ENCODE results near the gene EIF4EBP2. TPM values are rescaled to one million over a fixed set of nuclear protein-coding genes. Genes with fewer than 3 reads are reported as not detected.
A peak's percentile ranks its signal among the peaks of the same experiment; 100 is the strongest.

EIF4EBP2 gene
- total RNA-seq, 1 experiment from 2014 or later, result 93.2 TPM

DNA sequence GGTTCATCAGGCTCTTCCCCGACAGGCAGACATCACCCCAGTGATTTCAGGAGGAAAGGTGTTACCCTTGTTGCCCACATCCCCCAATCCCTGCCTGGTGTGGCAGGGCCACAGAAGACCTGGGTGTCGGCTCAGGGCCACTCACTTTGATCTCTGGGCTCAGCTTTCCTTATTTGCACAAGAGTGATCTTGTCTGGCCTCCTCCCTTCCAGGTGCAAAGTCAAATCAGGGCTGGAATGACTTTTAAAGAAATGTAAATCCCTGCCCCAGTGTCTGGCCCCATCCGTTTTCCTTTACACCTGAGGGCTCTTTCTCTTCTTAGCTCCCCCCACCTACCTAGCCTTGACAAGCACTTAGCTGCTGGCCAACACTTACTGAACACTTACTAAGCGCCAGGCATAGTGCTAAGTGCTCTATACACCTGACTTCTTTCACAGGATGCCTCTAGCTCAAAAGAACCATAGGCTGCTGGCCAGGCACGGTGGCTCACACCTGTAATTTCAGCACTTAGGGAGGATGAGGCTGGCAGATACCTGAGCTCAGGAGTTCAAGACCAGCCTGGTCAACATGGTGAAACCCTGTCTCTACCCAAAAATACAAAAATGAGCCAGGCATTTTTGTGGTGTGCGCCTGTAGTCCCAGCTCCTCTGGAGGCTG, 38.5 kb downstream of the EIF4EBP2 start:
- peaks cover 9% of the 10 kb centered on the region; the same call in 1 of the 2 replicates for H3K4me1 ChIP-seq (ENCODE audit: insufficient read depth, low read length)
- no peak overlapping the region for H2BK120ac ChIP-seq (ENCODE audit: low read depth, low read length, poor library complexity, severe bottlenecking)
- no peak overlapping the region for H3K23ac ChIP-seq (ENCODE audit: insufficient read length, low read depth, low read length)
- H3K27ac ChIP-seq (ENCODE audit: insufficient read length, low read depth, low read length), result no peak overlapping the region
- Mint-ChIP-seq H3K9me3 (peaks cover 0 to 4% of the 10 kb centered on the region in 2 experiments; a peak in 2 of 5 replicates), H3K36me3 (ENCODE audit: insufficient read depth in 1 of 3, low read depth in 3 of 3) (peaks cover 0 to 19% (median 2%) of the 10 kb centered on the region in 3 experiments; a peak in 2 of 7 replicates), H3K27ac (peak overlapping the region in 1 of 3 experiments; percentile 21; a peak in 1 of 7 replicates), H3K27me3 (ENCODE audit: low read depth) (peaks cover 53% of the 10 kb centered on the region), H3K4me3 (peak overlapping the region; percentile 74 to 75), H3K4me1 (peaks cover 47 to 53% of the 10 kb centered on the region in 2 experiments)
- peak; percentile 92 for DNase-seq
- no peak overlapping the region for H2AK5ac ChIP-seq (ENCODE audit: insufficient read length, low read length)
- H4K20me1 ChIP-seq (ENCODE audit: control insufficient read depth, insufficient read depth, insufficient read length), result no peaks in the 10 kb centered on the region
- H3K79me1 ChIP-seq (ENCODE audit: insufficient read depth, low read depth, low read length, poor library complexity, severe bottlenecking), result no peaks in the 10 kb centered on the region
- H2AFZ ChIP-seq (ENCODE audit: low read length), result no peak overlapping the region
- H3K27me3 ChIP-seq (ENCODE audit: insufficient read depth, low read length), result peaks cover 7% of the 10 kb centered on the region; the same call in 1 of the 2 replicates
- H2BK15ac ChIP-seq (ENCODE audit: low read depth, low read length), result no peak overlapping the region
- TF ChIP-seq, protein P1, sequence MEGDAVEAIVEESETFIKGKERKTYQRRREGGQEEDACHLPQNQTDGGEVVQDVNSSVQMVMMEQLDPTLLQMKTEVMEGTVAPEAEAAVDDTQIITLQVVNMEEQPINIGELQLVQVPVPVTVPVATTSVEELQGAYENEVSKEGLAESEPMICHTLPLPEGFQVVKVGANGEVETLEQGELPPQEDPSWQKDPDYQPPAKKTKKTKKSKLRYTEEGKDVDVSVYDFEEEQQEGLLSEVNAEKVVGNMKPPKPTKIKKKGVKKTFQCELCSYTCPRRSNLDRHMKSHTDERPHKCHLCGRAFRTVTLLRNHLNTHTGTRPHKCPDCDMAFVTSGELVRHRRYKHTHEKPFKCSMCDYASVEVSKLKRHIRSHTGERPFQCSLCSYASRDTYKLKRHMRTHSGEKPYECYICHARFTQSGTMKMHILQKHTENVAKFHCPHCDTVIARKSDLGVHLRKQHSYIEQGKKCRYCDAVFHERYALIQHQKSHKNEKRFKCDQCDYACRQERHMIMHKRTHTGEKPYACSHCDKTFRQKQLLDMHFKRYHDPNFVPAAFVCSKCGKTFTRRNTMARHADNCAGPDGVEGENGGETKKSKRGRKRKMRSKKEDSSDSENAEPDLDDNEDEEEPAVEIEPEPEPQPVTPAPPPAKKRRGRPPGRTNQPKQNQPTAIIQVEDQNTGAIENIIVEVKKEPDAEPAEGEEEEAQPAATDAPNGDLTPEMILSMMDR (conservative IDR thresholded peaks at IDR 0.05), result no peak
- no peak overlapping the region for H4K8ac ChIP-seq (replicated peaks; ENCODE audit: insufficient read length, low read depth, low read length)
- no peak overlapping the region for H4K91ac ChIP-seq (ENCODE audit: insufficient read length, low read depth, low read length)
- H4K5ac ChIP-seq (ENCODE audit: insufficient read length, low read depth, low read length), result no peak overlapping the region
- no peak overlapping the region for H3K4ac ChIP-seq (ENCODE audit: low read depth, low read length)
- no peak overlapping the region for H3K18ac ChIP-seq (ENCODE audit: insufficient read length, low read depth, low read length)
- H3K14ac ChIP-seq (ENCODE audit: insufficient read depth, low read length), result 0 out of 2 replicates have a peak overlapping the region, but pooled peaks have one; percentile 2
- H2BK12ac ChIP-seq (ENCODE audit: insufficient read length, low read depth, low read length), result no peak overlapping the region
- peaks cover 14% of the 10 kb centered on the region for H3K23me2 ChIP-seq (ENCODE audit: insufficient read length, low read depth, low read length, poor library complexity, severe bottlenecking)
- H3K56ac ChIP-seq (ENCODE audit: insufficient read length, low read depth, low read length), result no peak overlapping the region
- peaks cover 3% of the 10 kb centered on the region; the same call in 1 of the 2 replicates for H3K79me2 ChIP-seq (ENCODE audit: insufficient read depth, low read length)
- no peak overlapping the region for H2BK20ac ChIP-seq (ENCODE audit: low read depth, low read length, poor library complexity, severe bottlenecking)
- no CpG with 5 or more reads among the region's 6 CpGs for WGBS (ENCODE audit: extremely low coverage, insufficient read length, low lambda C conversion rate)
- H3K9me3 ChIP-seq (ENCODE audit: control insufficient read depth, low read depth, low read length), result no peaks in the 10 kb centered on the region
- no peak overlapping the region for H2BK5ac ChIP-seq (ENCODE audit: insufficient read length, low read length)
- no peak overlapping the region for H3T11ph ChIP-seq (ENCODE audit: low read length)
- no peak overlapping the region for H3K9ac ChIP-seq (ENCODE audit: extremely low read depth, insufficient read length, low read length)
- H3K4me2 ChIP-seq (ENCODE audit: insufficient read depth, insufficient read length, low read length), result peak overlapping the region; percentile 66

All from H9 (cell line).